GM23338 (cell line): ENCODE results near the gene MYO1G. TPM values are rescaled to one million over a fixed set of nuclear protein-coding genes. Genes with fewer than 3 reads are reported as not detected.

Experiments
- ATAC-seq: fragments of 200-7000 bp; cut with Tn5 transposase; 3 replicates; pipeline ENCODE4 v1.9.1; 2020
- DNase-seq: peaks from one replicate; pipeline ENCODE4 v3.0.0-alpha.2; 2015; ENCODE audit warnings: low spot score
- H2AFZ ChIP-seq: fragments of 200-600 bp; sonication (generic); 2 replicates; pipeline ENCODE4 v1.8.0; 2016; ENCODE audit warnings: antibody characterized with exemption, mild to moderate bottlenecking, moderate library complexity
- H3F3A ChIP-seq: fragments of 200-600 bp; sonication (generic); replicated peaks from 2 replicates; pipeline ENCODE4 v1.8.0; 2017; ENCODE audit warnings: antibody characterized with exemption, mixed run types, low read depth
- H3K27ac ChIP-seq: fragments of 200-600 bp; sonication (generic); 2 replicates; pipeline ENCODE4 v1.6.1; 2016; ENCODE audit warnings: low read depth
- H3K27me3 ChIP-seq: fragments of 200-600 bp; sonication (generic); 2 replicates; pipeline ENCODE4 v1.8.0; 2016; ENCODE audit warnings: mild to moderate bottlenecking, mixed run types, moderate library complexity; ENCODE audit not compliant: insufficient read depth
- H3K36me3 ChIP-seq: fragments of 200-600 bp; sonication (generic); 2 replicates; pipeline ENCODE4 v1.8.0; 2016; ENCODE audit warnings: mild to moderate bottlenecking; ENCODE audit not compliant: insufficient read depth
- H3K4me1 ChIP-seq: fragments of 200-600 bp; sonication (generic); 2 replicates; pipeline ENCODE4 v1.8.0; 2016; ENCODE audit warnings: mild to moderate bottlenecking, moderate library complexity; ENCODE audit not compliant: insufficient read depth
- H3K4me2 ChIP-seq: fragments of 200-600 bp; sonication (generic); 2 replicates; pipeline ENCODE4 v1.7.1; 2017; ENCODE audit warnings: mixed run types
- H3K4me3 ChIP-seq: fragments of 200-600 bp; sonication (generic); 2 replicates; pipeline ENCODE4 v1.6.1; 2016; ENCODE audit warnings: mixed run types
- H3K79me2 ChIP-seq: fragments of 200-600 bp; sonication (generic); replicated peaks from 2 replicates; pipeline ENCODE4 v1.8.0; 2017; ENCODE audit warnings: mild to moderate bottlenecking; ENCODE audit not compliant: insufficient read depth
- H3K9me2 ChIP-seq: fragments of 200-600 bp; sonication (generic); 2 replicates; pipeline ENCODE4 v1.8.0; 2017; ENCODE audit not compliant: insufficient read depth
- H4K20me1 ChIP-seq: fragments of 200-600 bp; sonication (generic); replicated peaks from 2 replicates; pipeline ENCODE4 v1.8.0; 2017; ENCODE audit warnings: mild to moderate bottlenecking; ENCODE audit not compliant: insufficient read depth
- H3K27ac Mint-ChIP-seq: 2 replicates; pipeline ENCODE4 v1.8.0; 2020; ENCODE audit warnings: inconsistent platforms, mild to moderate bottlenecking, moderate library complexity, mixed read lengths
- H3K27me3 Mint-ChIP-seq: 3 replicates; pipeline ENCODE4 v1.8.0; 2022; ENCODE audit warnings: low read depth, mild to moderate bottlenecking, moderate library complexity, mixed read lengths, inconsistent platforms; ENCODE audit not compliant: insufficient read depth, poor library complexity
- H3K36me3 Mint-ChIP-seq: 3 replicates; pipeline ENCODE4 v1.8.0; 2021; ENCODE audit warnings: low read depth, mild to moderate bottlenecking, inconsistent platforms, moderate library complexity, mixed read lengths
- H3K4me1 Mint-ChIP-seq: 3 replicates; pipeline ENCODE4 v1.8.0; 2020; ENCODE audit warnings: mild to moderate bottlenecking, inconsistent platforms, mixed read lengths
- H3K4me3 Mint-ChIP-seq: 3 replicates; pipeline ENCODE4 v1.8.0; 2021; ENCODE audit warnings: moderate library complexity, mild to moderate bottlenecking, inconsistent platforms, mixed read lengths
- H3K9me3 Mint-ChIP-seq: 3 replicates; pipeline ENCODE4 v1.8.0; 2020; ENCODE audit warnings: moderate library complexity, mild to moderate bottlenecking, inconsistent platforms, mixed read lengths
- CREB1 ChIP-seq: fragments of 250-450 bp; sonication (Bioruptor Pico); IDR thresholded peaks from 2 replicates; pipeline ENCODE4 v1.5.0; 2020; ENCODE audit warnings: low read depth, mild to moderate bottlenecking, moderate library complexity
- EZH2phosphoT487 ChIP-seq: fragments of 200-600 bp; sonication (generic); IDR thresholded peaks from one replicate; pipeline ENCODE4 v1.8.1; 2018; ENCODE audit warnings: antibody characterized with exemption; ENCODE audit not compliant: unreplicated experiment
- POLR2AphosphoS5 ChIP-seq: IDR thresholded peaks from 2 replicates; pipeline ENCODE4 v1.6.1; 2016; ENCODE audit warnings: antibody characterized with exemption, low read depth
- STAT1 ChIP-seq: IDR thresholded peaks from one replicate; pipeline ENCODE4 v1.6.1; 2016; ENCODE audit warnings: antibody characterized with exemption; ENCODE audit not compliant: unreplicated experiment
- ZNF114 ChIP-seq: fragments of 250-450 bp; sonication (Bioruptor Pico); IDR thresholded peaks from 2 replicates; pipeline ENCODE4 v1.5.0; 2020; ENCODE audit warnings: mild to moderate bottlenecking, moderate library complexity
- ZNF331 ChIP-seq: fragments of 250-450 bp; sonication (Bioruptor Pico); IDR thresholded peaks from 2 replicates; pipeline ENCODE4 v1.5.0; 2020; ENCODE audit warnings: low read depth, mild to moderate bottlenecking, moderate library complexity
- polyA plus RNA-seq: library from polyadenylated mRNA; unstranded; fragments of >200 nt; fragmentation: Nextera tagmentation; extraction: Ambion mirVana; gene quantifications from 2 replicates; pipeline ENCODE4 v1.2.1, GENCODE V29; 2016
- total RNA-seq: library from RNA; depleted of rRNA; stranded (reverse); fragments of >200 nt; shearing (Covaris generic); gene quantifications from 2 replicates; pipeline ENCODE4 v1.2.3, GENCODE V29; 2014
- TF ChIP-seq, protein P1 (sequence below), 2 experiments: fragments of 200-600 bp in 1 of 2; sonication (generic) in 1 of 2; conservative IDR thresholded peaks; 2 replicates each; pipeline versions ENCODE4 v1.5.1 to v1.6.1; 2016 to 2017; ENCODE audit warnings: antibody characterized with exemption in 2 of 2, low read depth in 2 of 2, mild to moderate bottlenecking in 2 of 2, moderate library complexity in 1 of 2
- TF ChIP-seq, protein P2 (sequence below): IDR thresholded peaks from 2 replicates; pipeline ENCODE4 v1.6.1; 2016; ENCODE audit warnings: antibody characterized with exemption

The MYO1G gene
- total and polyA plus RNA-seq, 2 experiments from 2014 or later, result 0.10 to 0.11 TPM

DNA sequence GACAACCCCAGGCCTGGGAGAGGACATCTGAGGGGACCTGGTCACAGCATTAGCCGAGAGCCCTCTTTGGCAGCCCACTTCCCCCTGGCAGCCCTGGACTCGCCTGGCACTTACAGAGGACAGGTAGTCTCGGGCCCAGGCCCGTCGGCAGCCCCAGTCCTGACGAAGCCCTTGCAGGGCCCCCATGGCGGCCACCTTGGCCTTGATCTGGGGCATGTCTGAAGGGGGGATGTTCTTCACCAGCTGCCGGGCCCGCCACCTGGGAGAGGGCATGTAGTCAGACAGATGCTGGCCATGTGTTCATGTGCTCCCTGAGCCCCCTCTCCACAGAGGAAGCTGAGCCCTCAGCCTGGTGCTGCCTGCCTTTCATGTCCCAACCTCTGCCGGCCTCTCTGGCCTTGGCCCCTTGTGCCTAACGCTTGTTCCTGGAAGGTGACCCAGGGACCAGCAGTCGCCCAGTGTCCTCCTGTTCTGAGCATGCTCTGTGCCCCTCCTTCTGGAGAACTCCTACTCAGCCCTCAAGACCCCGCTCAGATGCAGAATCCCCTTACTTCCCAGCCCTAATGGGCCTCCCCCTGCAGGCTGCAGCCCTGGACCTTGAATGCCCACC lies 13.9 kb downstream of the MYO1G start (continued):
- TF ChIP-seq, protein P1, sequence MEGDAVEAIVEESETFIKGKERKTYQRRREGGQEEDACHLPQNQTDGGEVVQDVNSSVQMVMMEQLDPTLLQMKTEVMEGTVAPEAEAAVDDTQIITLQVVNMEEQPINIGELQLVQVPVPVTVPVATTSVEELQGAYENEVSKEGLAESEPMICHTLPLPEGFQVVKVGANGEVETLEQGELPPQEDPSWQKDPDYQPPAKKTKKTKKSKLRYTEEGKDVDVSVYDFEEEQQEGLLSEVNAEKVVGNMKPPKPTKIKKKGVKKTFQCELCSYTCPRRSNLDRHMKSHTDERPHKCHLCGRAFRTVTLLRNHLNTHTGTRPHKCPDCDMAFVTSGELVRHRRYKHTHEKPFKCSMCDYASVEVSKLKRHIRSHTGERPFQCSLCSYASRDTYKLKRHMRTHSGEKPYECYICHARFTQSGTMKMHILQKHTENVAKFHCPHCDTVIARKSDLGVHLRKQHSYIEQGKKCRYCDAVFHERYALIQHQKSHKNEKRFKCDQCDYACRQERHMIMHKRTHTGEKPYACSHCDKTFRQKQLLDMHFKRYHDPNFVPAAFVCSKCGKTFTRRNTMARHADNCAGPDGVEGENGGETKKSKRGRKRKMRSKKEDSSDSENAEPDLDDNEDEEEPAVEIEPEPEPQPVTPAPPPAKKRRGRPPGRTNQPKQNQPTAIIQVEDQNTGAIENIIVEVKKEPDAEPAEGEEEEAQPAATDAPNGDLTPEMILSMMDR (conservative IDR thresholded peaks at IDR 0.05; ENCODE audit: low read depth in 2 of 2), result no peak

DNA sequence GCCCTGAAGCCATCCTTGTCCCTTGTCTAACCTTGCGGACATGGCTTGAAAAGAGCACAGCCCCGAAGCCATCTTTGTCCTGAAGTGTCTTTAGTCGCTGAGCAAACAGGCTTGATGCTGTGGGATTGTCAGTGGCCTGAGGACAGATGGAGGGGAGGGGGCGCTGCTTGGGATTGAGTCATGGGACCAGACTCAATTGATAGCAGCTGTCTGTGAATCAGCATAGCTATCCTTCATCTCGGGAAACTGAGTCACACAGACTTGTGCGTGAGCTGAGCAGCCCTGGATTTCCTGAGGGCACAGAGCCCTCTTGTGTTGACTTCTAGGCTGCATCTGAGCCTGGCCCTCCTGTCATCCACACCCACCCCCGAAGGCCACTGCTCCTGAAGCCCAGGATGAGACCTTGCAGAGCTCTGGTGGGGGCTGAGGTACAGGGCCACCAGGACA lies 14.4 kb downstream of the MYO1G start:
- no peaks in the 10 kb centered on the region for H3K4me1 ChIP-seq
- H3K4me1 Mint-ChIP-seq, result no peaks in the 10 kb centered on the region
- no peaks in the 10 kb centered on the region for H3K36me3 ChIP-seq
- H3F3A ChIP-seq, result 0 out of 2 replicates have a peak, but pooled peaks cover 4% of the 10 kb centered on the region
- no peaks in the 10 kb centered on the region for H3K9me3 Mint-ChIP-seq
- no peaks in the 10 kb centered on the region for H3K9me2 ChIP-seq
- ATAC-seq, result peak; percentile 21
- peaks cover 22% of the 10 kb centered on the region for H3K27me3 ChIP-seq
- no peak overlapping the region for H3K27ac ChIP-seq
- H3K4me3 ChIP-seq, result no peak overlapping the region
- no peak overlapping the region for H2AFZ ChIP-seq
- no peaks in the 10 kb centered on the region for H3K36me3 Mint-ChIP-seq
- DNase-seq, result peak; percentile 58
- H3K4me2 ChIP-seq, result no peak overlapping the region
- H3K27me3 Mint-ChIP-seq, result peaks cover 22% of the 10 kb centered on the region
- no peak overlapping the region for H3K27ac Mint-ChIP-seq
- H4K20me1 ChIP-seq, result no peaks in the 10 kb centered on the region
- TF ChIP-seq, protein P1 (conservative IDR thresholded peaks at IDR 0.05; ENCODE audit: low read depth in 2 of 2), result peak; percentile 55 to 74
- TF ChIP-seq, protein P2, sequence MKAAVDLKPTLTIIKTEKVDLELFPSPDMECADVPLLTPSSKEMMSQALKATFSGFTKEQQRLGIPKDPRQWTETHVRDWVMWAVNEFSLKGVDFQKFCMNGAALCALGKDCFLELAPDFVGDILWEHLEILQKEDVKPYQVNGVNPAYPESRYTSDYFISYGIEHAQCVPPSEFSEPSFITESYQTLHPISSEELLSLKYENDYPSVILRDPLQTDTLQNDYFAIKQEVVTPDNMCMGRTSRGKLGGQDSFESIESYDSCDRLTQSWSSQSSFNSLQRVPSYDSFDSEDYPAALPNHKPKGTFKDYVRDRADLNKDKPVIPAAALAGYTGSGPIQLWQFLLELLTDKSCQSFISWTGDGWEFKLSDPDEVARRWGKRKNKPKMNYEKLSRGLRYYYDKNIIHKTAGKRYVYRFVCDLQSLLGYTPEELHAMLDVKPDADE, result no peak
- no peak overlapping the region for H3K4me3 Mint-ChIP-seq
- H3K79me2 ChIP-seq, result no peaks in the 10 kb centered on the region

DNA sequence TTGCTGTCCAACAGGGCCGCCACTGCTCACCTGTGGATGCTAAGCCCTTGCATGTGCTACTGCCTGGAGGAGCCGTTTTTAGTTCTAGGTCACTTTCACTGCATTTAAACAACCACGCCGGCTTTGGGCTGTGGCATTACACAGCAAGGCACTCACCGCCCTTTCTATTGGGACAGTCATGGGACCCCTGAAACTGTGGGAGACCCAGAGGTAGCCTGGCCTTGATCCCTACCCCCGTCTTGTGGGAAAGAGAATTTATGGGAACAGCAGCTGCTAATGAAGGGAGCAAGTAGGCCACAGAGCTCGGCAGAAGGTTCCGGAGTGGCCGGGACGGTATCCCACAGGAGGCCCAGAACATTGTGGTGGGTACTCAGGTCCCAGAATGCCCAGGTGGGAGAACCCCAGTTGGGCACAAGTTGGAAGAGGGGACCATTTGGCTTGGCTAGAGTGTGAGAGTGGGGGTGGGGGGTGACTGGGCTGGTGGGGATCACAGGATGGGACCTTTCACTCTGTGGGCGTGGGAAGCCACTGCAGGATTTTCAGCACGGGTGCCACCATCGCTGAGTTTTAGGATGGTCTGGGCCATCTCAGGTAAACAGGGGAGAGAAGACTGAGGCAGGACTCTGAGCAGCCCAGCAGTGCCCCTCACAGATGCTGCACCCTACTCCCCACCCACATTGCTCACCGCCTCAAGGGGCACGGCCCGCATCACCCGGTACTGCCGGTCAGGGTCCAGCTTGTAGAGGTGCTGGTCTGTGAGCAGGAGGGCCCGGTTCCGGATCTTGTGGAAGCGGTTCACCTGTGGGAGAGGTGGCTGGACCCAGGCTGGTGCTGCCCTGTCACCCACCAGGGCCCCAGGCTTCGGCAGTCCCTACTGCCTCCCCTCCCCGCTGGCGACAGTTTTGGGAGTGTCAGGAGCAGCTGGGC lies 15.2 kb downstream of the MYO1G start:
- Mint-ChIP-seq H3K4me3 (0 out of 3 replicates have a peak overlapping the region, but pooled peaks have one; percentile 40), H3K27me3 (peaks cover 22% of the 10 kb centered on the region), H3K9me3 (no peaks in the 10 kb centered on the region), H3K4me1 (no peaks in the 10 kb centered on the region), H3K36me3 (no peaks in the 10 kb centered on the region), H3K27ac (no peak overlapping the region)
- H3K36me3 ChIP-seq, result no peaks in the 10 kb centered on the region
- H4K20me1 ChIP-seq, result no peaks in the 10 kb centered on the region
- peak overlapping the region; percentile 96 for H2AFZ ChIP-seq
- DNase-seq, result no peak
- H3K9me2 ChIP-seq, result no peaks in the 10 kb centered on the region
- peak overlapping the region; percentile 57 for H3K4me3 ChIP-seq
- H3K79me2 ChIP-seq, result no peaks in the 10 kb centered on the region
- H3K27me3 ChIP-seq, result peaks cover 22% of the 10 kb centered on the region
- no peak overlapping the region for H3K27ac ChIP-seq
- no peaks in the 10 kb centered on the region for H3K4me1 ChIP-seq
- ATAC-seq, result no peak
- peak overlapping the region; percentile 83 for H3K4me2 ChIP-seq
- 0 out of 2 replicates have a peak, but pooled peaks cover 4% of the 10 kb centered on the region for H3F3A ChIP-seq
- TF ChIP-seq ZNF331 (CRISPR knock-in tag) (no peak), POLR2AphosphoS5 (no peak), ZNF114 (CRISPR knock-in tag) (no peak), EZH2phosphoT487 (no peak), CREB1 (CRISPR knock-in tag) (no peak), STAT1 (no peak)
- TF ChIP-seq, protein P1 (conservative IDR thresholded peaks at IDR 0.05; ENCODE audit: low read depth in 2 of 2), result no peak
